Adrenal gland (tissue), 12 donors: ENCODE measurements around the gene SFTPA1. TPM values are rescaled to one million over a fixed set of nuclear protein-coding genes. Genes with fewer than 3 reads are reported as not detected.
"Not testable (repeated sequence)": the region's sequence is repeated elsewhere in the genome, so short reads cannot be mapped to it uniquely, and the experiment has no call there.

Experiments used
- DNase-seq, 7 donors: peaks; one replicate each; pipeline ENCODE4 v3.0.0-alpha.2; 2019 to 2020
- H3K27ac ChIP-seq, 5 donors: fragments of 200-600 bp; sonication (generic) in 4 of 5; 1 replicate in 3 of 5; 2 replicates in 2 of 5; pipeline versions ENCODE4 v1.5.1 to v1.8.0; 2016 to 2020; ENCODE audit warnings: mild to moderate bottlenecking in 1 of 5
- H3K27me3 ChIP-seq: fragments of 200-600 bp; 2 replicates; pipeline ENCODE4 v1.8.0; 2021
- H3K36me3 ChIP-seq, 2 donors: fragments of 200-600 bp; replicated peaks in 1 of 2; 1 replicate in 1 of 2; 2 replicates in 1 of 2; pipeline versions ENCODE4 v1.5.1 to v1.8.0; 2018 to 2022
- H3K4me1 ChIP-seq, 2 donors: fragments of 200-600 bp; replicated peaks in 1 of 2; 1 replicate in 1 of 2; 2 replicates in 1 of 2; pipeline versions ENCODE4 v1.5.1 to v1.8.0; 2018 to 2021
- H3K4me3 ChIP-seq, 4 donors: fragments of 200-600 bp; sonication (generic) in 3 of 4; one replicate each; pipeline ENCODE4 v1.5.1; 2016 to 2018
- H3K9me3 ChIP-seq, 3 donors: fragments of 200-600 bp; sonication (generic) in 1 of 3; replicated peaks in 1 of 3; 1 replicate in 2 of 3; 2 replicates in 1 of 3; pipeline versions ENCODE4 v1.5.1 to v1.8.0; 2016 to 2021
- CTCF ChIP-seq, 6 experiments: fragments of 450-650 bp in 4 of 6; fragments of 200-600 bp in 2 of 6; sonication (generic) in 1 of 6; IDR thresholded peaks; 1 replicate in 5 of 6; 2 replicates in 1 of 6; pipeline versions ENCODE4 v1.5.1 to v1.8.0; 2016 to 2021; ENCODE audit warnings: antibody characterized with exemption in 6 of 6, mild to moderate bottlenecking in 2 of 6, moderate library complexity in 1 of 6
- POLR2A ChIP-seq, 2 donors: fragments of 450-650 bp; IDR thresholded peaks; one replicate each; pipeline ENCODE4 v1.6.1; 2017; ENCODE audit warnings: antibody characterized with exemption in 2 of 2, mild to moderate bottlenecking in 2 of 2, moderate library complexity in 1 of 2
- WGBS, 4 donors: extraction: QIAGEN DNeasy Blood & Tissue Kit in 2 of 4; methylation state at CpG; one replicate each; pipeline versions ENCODE4 v1.1.5 to v1.1.7; 2013 to 2017; 5-methylcytosine and 5-hydroxymethylcytosine counted together
- intact Hi-C, 2 donors: fragments of 100-400 bp; cut with DNase I; formaldehyde crosslinking; loops; one replicate each; pipeline versions ENCODE4 v1.14.1 to v1.15.0; 2022 to 2023
- polyA plus RNA-seq, 3 donors: library from polyadenylated mRNA; stranded (reverse); fragments of 200-250 nt in 2 of 3; fragments of 350-450 nt in 1 of 3; fragmentation: Illumina TruSeq in 1 of 3; extraction: RNeasy Lipid Tissue Mini Kit (QIAGEN cat#74804) in 1 of 3; gene quantifications; one replicate each; pipeline ENCODE4 v1.2.3, GENCODE V29; 2013 to 2014
- total RNA-seq, 9 donors: library from RNA; depleted of rRNA in 4 of 9; stranded (reverse); fragments of >200 nt in 4 of 9; fragments of 120-200 nt in 1 of 9; fragmentation: NEBNext Ultra II Directional in 1 of 9; extraction: Animal tissue kit (Norgen Biotek cat#: 25700) in 1 of 9; gene quantifications; one replicate each; pipeline versions ENCODE4 v1.1.0 to v1.2.4, GENCODE V29; 2013 to 2023
- donor health status: healthy with polysubstance abuse.
- donor health status: Bipolar disorder and iron deficiency.
- donor health status: DM: yes; HTN: yes; CAD: no.
- donor health status: DM: no; HTN: no; CAD: no.
- donor health status: DM: no; HTN: no; CAD: no.
- donor health status: DM: yes; HTN: yes; CAD: no.

SFTPA1 gene
- total and polyA plus RNA-seq, 12 donors: 0.09 to 11.2 (median 0.84) TPM; not detected in 7

- Histone ChIP-seq H3K27me3 (no peaks in the 10 kb centered on the region), H3K36me3 (no peaks in the 10 kb centered on the region), H3K27ac (no peak overlapping the region), H3K9me3 (no peaks in the 10 kb centered on the region), H3K4me3 (no peak overlapping the region), H3K4me1 (no peaks in the 10 kb centered on the region)
- no peak for DNase-seq
- 35 to 95% (median 46%) methylated on average over 1 to 3 of the region's 3 CpGs for WGBS, 4 donors
- TF ChIP-seq CTCF (IDR thresholded peaks at IDR 0.05) (no peak), POLR2A (IDR thresholded peaks at IDR 0.05) (no peak)
- intact Hi-C loops: no loop called here
Observed at GRCh38 chr10:79595510-79595909, 15.2 kb upstream of the SFTPA1 start.

GRCh38 chr10:79599644-79600043 is 11.1 kb upstream of the SFTPA1 start:
- H3K36me3 ChIP-seq, H3K27ac ChIP-seq, H3K4me1 ChIP-seq, DNase-seq, H3K27me3 ChIP-seq, H3K9me3 ChIP-seq, intact Hi-C loops, H3K4me3 ChIP-seq: not testable (repeated sequence)
- WGBS, 4 donors: 65 to 79% (median 78%) methylated on average over 9 of the region's 9 CpGs

- no peaks in the 10 kb centered on the region for H3K4me1 ChIP-seq
- TF ChIP-seq POLR2A (IDR thresholded peaks at IDR 0.05): no peak
- no peak for TF ChIP-seq CTCF (IDR thresholded peaks at IDR 0.05)
Observed at GRCh38 chr10:79601939-79602338, 8.8 kb upstream of the SFTPA1 start.

GRCh38 chr10:79602953-79603352 is 7.8 kb upstream of the SFTPA1 start:
- Histone ChIP-seq H3K4me3 (no peak overlapping the region), H3K4me1 (no peaks in the 10 kb centered on the region), H3K9me3 (no peaks in the 10 kb centered on the region), H3K27me3 (no peaks in the 10 kb centered on the region), H3K36me3 (no peaks in the 10 kb centered on the region), H3K27ac (no peak overlapping the region)
- intact Hi-C loops: no loop called here
- no peak for DNase-seq
- 43 to 71% (median 62%) methylated on average over 2 of the region's 2 CpGs for WGBS, 4 donors
- TF ChIP-seq CTCF (IDR thresholded peaks at IDR 0.05) (no peak), POLR2A (IDR thresholded peaks at IDR 0.05) (no peak)

More at GRCh38 chr10:79601939-79602338, 8.8 kb upstream of the SFTPA1 start:
- Histone ChIP-seq H3K27me3 (no peaks in the 10 kb centered on the region), H3K4me3 (no peak overlapping the region), H3K36me3 (no peaks in the 10 kb centered on the region), H3K9me3 (no peaks in the 10 kb centered on the region), H3K27ac (no peak overlapping the region)
- DNase-seq: no peak
- 23 to 59% (median 34%) methylated on average over 1 of the region's 1 CpG for WGBS, 4 donors
- intact Hi-C loops: no loop called here

- DNase-seq: no peak
- Histone ChIP-seq H3K4me3 (no peak overlapping the region), H3K36me3 (no peaks in the 10 kb centered on the region), H3K9me3 (no peaks in the 10 kb centered on the region), H3K4me1 (no peaks in the 10 kb centered on the region), H3K27me3 (no peaks in the 10 kb centered on the region), H3K27ac (no peak overlapping the region)
- no peak for TF ChIP-seq POLR2A (IDR thresholded peaks at IDR 0.05)
- no peak for TF ChIP-seq CTCF (IDR thresholded peaks at IDR 0.05)
- 67 to 92% (median 78%) methylated on average over 1 of the region's 1 CpG for WGBS, 4 donors
- intact Hi-C loops: no loop called here
Observed at GRCh38 chr10:79604294-79604693, 6.4 kb upstream of the SFTPA1 start.
